Stomach (tissue), 9 donors: Measurements from ENCODE around the gene EHD4. TPM values are rescaled to one million over a fixed set of nuclear protein-coding genes. Genes with fewer than 3 reads are reported as not detected.

Source experiments
- DNase-seq, 2 donors: peaks; one replicate each; pipeline versions ENCODE4 v3.0.0 to v3.0.0-alpha.2; 2013 to 2019
- H3K27ac ChIP-seq, 5 donors: fragments of 200-600 bp in 4 of 5; sonication (generic) in 4 of 5; one replicate each; pipeline ENCODE4 v1.5.1; 2013 to 2019; ENCODE audit warnings: mild to moderate bottlenecking in 1 of 5, moderate library complexity in 1 of 5
- H3K27me3 ChIP-seq, 3 donors: fragments of 200-600 bp; sonication (generic); one replicate each; pipeline ENCODE4 v1.5.1; 2017 to 2019; ENCODE audit warnings: mixed run types in 1 of 3
- H3K36me3 ChIP-seq, 4 donors: fragments of 200-600 bp; sonication (generic); 1 replicate in 3 of 4; 2 replicates in 1 of 4; pipeline ENCODE4 v1.5.1; 2016 to 2019
- H3K4me1 ChIP-seq, 4 donors: fragments of 200-600 bp; sonication (generic); one replicate each; pipeline ENCODE4 v1.5.1; 2016 to 2019
- H3K4me3 ChIP-seq, 4 donors: fragments of 200-600 bp; sonication (generic) in 3 of 4; one replicate each; pipeline ENCODE4 v1.5.1; 2016 to 2019; ENCODE audit warnings: mild to moderate bottlenecking in 1 of 4
- H3K9me3 ChIP-seq, 4 donors: fragments of 200-600 bp; sonication (generic); one replicate each; pipeline ENCODE4 v1.5.1; 2016 to 2019
- CTCF ChIP-seq, 7 experiments: fragments of 450-650 bp in 4 of 7; fragments of 200-600 bp in 3 of 7; sonication (generic) in 3 of 7; IDR thresholded peaks; one replicate each; pipeline ENCODE4 v1.5.1; 2016 to 2019; ENCODE audit warnings: antibody characterized with exemption in 7 of 7, control low read depth in 2 of 7, mild to moderate bottlenecking in 1 of 7
- EP300 ChIP-seq: sonication (generic); formaldehyde crosslinking; IDR thresholded peaks from one replicate; pipeline ENCODE4 v1.6.1; 2017; ENCODE audit warnings: antibody characterized with exemption
- POLR2A ChIP-seq, 4 donors: fragments of 450-650 bp; IDR thresholded peaks; one replicate each; pipeline ENCODE4 v1.6.1; 2016; ENCODE audit warnings: antibody characterized with exemption in 4 of 4, control low read depth in 2 of 4, mild to moderate bottlenecking in 1 of 4, moderate library complexity in 1 of 4
- POLR2AphosphoS5 ChIP-seq, 3 donors: sonication (generic); formaldehyde crosslinking; IDR thresholded peaks; one replicate each; pipeline ENCODE4 v1.6.1; 2016; ENCODE audit warnings: antibody characterized with exemption in 3 of 3
- WGBS, 5 donors: extraction: QIAGEN DNeasy Blood & Tissue Kit in 3 of 5; methylation state at CpG; one replicate each; pipeline versions ENCODE4 v1.1.5 to v1.1.7; 2013 to 2018; 5-methylcytosine and 5-hydroxymethylcytosine counted together
- intact Hi-C: fragments of 100-400 bp; cut with DNase I; formaldehyde crosslinking; loops from one replicate; pipeline ENCODE4 v1.15.1; 2023; ENCODE audit warnings: low total_unique reads
- polyA plus RNA-seq, 3 donors: library from polyadenylated mRNA; stranded (reverse); fragments of 200-250 nt; gene quantifications; one replicate each; pipeline ENCODE4 v1.2.3, GENCODE V29; 2013
- total RNA-seq, 5 donors: library from RNA; depleted of rRNA; stranded (reverse); fragments of >200 nt; gene quantifications; one replicate each; pipeline versions ENCODE4 v1.1.0 to v1.2.3, GENCODE V29; 2014 to 2016
- donor health status: healthy with polysubstance abuse.
- donor health status: Bipolar disorder and iron deficiency.
- donor health status: healthy.

Gene EHD4
- total and polyA plus RNA-seq, 8 donors: 5.8 to 86.4 (median 16.2) TPM

GRCh38 chr15:41954036-41954435 is 18.3 kb downstream of the EHD4 start:
- TF ChIP-seq EP300: no peak
- TF ChIP-seq POLR2A (IDR thresholded peaks at IDR 0.05): no peak
- no peak for DNase-seq
- no peak overlapping the region for H3K4me3 ChIP-seq
- peaks cover 18 to 44% (median 33%) of the 10 kb centered on the region in 4 donors for H3K36me3 ChIP-seq
- H3K4me1 ChIP-seq: peaks cover 10 to 56% (median 35%) of the 10 kb centered on the region in 4 donors
- no peaks in the 10 kb centered on the region for H3K9me3 ChIP-seq
- H3K27me3 ChIP-seq: no peaks in the 10 kb centered on the region
- intact Hi-C loops: no loop called here
- no peak overlapping the region for H3K27ac ChIP-seq
- WGBS, 5 donors: 88 to 95% (median 94%) methylated on average over 5 to 6 of the region's 6 CpGs

GRCh38 chr15:41952013-41952563 is 20.3 kb downstream of the EHD4 start:
- TF ChIP-seq POLR2AphosphoS5 (IDR thresholded peaks at IDR 0.05) (no peak), EP300 (no peak)
- H3K27ac ChIP-seq: peak overlapping the region in 3 of 5 donors; percentile 14 to 35 (median 27)
- H3K4me1 ChIP-seq: peaks cover 3 to 51% (median 25%) of the 10 kb centered on the region in 4 donors
- 84 to 94% (median 93%) methylated on average over 12 of the region's 12 CpGs for WGBS, 5 donors
- no peak for DNase-seq
- no peak overlapping the region for H3K4me3 ChIP-seq
- peaks cover 18 to 44% (median 34%) of the 10 kb centered on the region in 4 donors for H3K36me3 ChIP-seq
- no peaks in the 10 kb centered on the region for H3K9me3 ChIP-seq
- intact Hi-C loops: no loop called here
- no peaks in the 10 kb centered on the region for H3K27me3 ChIP-seq

- Histone ChIP-seq H3K36me3 (peaks cover 18 to 47% (median 35%) of the 10 kb centered on the region in 4 donors), H3K4me1 (peaks cover 0 to 46% (median 25%) of the 10 kb centered on the region in 4 donors), H3K27me3 (no peaks in the 10 kb centered on the region), H3K27ac (peak overlapping the region in 3 of 5 donors; percentile 14 to 35 (median 27)), H3K4me3 (no peak overlapping the region), H3K9me3 (no peaks in the 10 kb centered on the region)
- TF ChIP-seq POLR2A (IDR thresholded peaks at IDR 0.05): no peak
- no peak for TF ChIP-seq EP300
- TF ChIP-seq CTCF (IDR thresholded peaks at IDR 0.05): no peak
- TF ChIP-seq POLR2AphosphoS5 (IDR thresholded peaks at IDR 0.05): no peak
- intact Hi-C loops: no loop called here
- 41 to 88% (median 50%) methylated on average over 2 of the region's 2 CpGs for WGBS, 5 donors
- DNase-seq: no peak
These were observed 20.8 kb downstream of the EHD4 start for GRCh38 chr15:41951571-41951970.

- intact Hi-C loops: no loop called here
- Histone ChIP-seq H3K9me3 (no peaks in the 10 kb centered on the region), H3K36me3 (peaks cover 18 to 52% (median 35%) of the 10 kb centered on the region in 4 donors), H3K27me3 (no peaks in the 10 kb centered on the region), H3K4me1 (peaks cover 0 to 42% (median 25%) of the 10 kb centered on the region in 4 donors), H3K27ac (peak overlapping the region in 2 of 5 donors; percentile 35 to 61), H3K4me3 (no peak overlapping the region)
- DNase-seq: no peak
- 61 to 74% (median 68%) methylated on average over 5 of the region's 5 CpGs for WGBS, 5 donors
- TF ChIP-seq POLR2A (IDR thresholded peaks at IDR 0.05): no peak
These were observed 21.9 kb downstream of the EHD4 start for GRCh38 chr15:41950489-41950888.

- 78 to 86% (median 81%) methylated on average over 4 of the region's 4 CpGs for WGBS, 5 donors
- Histone ChIP-seq H3K36me3 (peaks cover 18 to 52% (median 36%) of the 10 kb centered on the region in 4 donors), H3K27ac (peak overlapping the region in 2 of 5 donors; percentile 35 to 61), H3K9me3 (no peaks in the 10 kb centered on the region), H3K4me3 (no peak overlapping the region), H3K4me1 (peaks cover 0 to 45% (median 26%) of the 10 kb centered on the region in 4 donors), H3K27me3 (no peaks in the 10 kb centered on the region)
- DNase-seq: no peak
- intact Hi-C loops: no loop called here
- TF ChIP-seq POLR2AphosphoS5 (IDR thresholded peaks at IDR 0.05) (no peak), POLR2A (IDR thresholded peaks at IDR 0.05) (no peak), CTCF (IDR thresholded peaks at IDR 0.05) (no peak)
These were observed 22.3 kb downstream of the EHD4 start for GRCh38 chr15:41950127-41950483.
